Fibroblast of pulmonary artery (primary cell): Measurements from ENCODE around the gene GRP.
"Not testable (repeated sequence)": the region's sequence is repeated elsewhere in the genome, so short reads cannot be mapped to it uniquely, and the experiment has no call there.

Experiments used
- DNase-seq: peaks from one replicate; pipeline ENCODE4 v3.0.0-alpha.2; 2010; ENCODE audit warnings: low read depth
- H3K4me3 ChIP-seq: replicated peaks from 2 replicates; pipeline ENCODE4 v1.5.1; 2011; ENCODE audit warnings: low read depth, mild to moderate bottlenecking, control low read depth, low read length, moderate library complexity
- TF ChIP-seq, protein P1 (sequence below): IDR thresholded peaks from 2 replicates; pipeline ENCODE4 v1.5.1; 2011; ENCODE audit warnings: mild to moderate bottlenecking, control low read depth, low read length, inconsistent platforms; ENCODE audit errors: missing control alignments

GRP gene

GRCh38 chr18:59233017-59233410 lies 13.1 kb downstream of the GRP start:
- TF ChIP-seq, protein P1, sequence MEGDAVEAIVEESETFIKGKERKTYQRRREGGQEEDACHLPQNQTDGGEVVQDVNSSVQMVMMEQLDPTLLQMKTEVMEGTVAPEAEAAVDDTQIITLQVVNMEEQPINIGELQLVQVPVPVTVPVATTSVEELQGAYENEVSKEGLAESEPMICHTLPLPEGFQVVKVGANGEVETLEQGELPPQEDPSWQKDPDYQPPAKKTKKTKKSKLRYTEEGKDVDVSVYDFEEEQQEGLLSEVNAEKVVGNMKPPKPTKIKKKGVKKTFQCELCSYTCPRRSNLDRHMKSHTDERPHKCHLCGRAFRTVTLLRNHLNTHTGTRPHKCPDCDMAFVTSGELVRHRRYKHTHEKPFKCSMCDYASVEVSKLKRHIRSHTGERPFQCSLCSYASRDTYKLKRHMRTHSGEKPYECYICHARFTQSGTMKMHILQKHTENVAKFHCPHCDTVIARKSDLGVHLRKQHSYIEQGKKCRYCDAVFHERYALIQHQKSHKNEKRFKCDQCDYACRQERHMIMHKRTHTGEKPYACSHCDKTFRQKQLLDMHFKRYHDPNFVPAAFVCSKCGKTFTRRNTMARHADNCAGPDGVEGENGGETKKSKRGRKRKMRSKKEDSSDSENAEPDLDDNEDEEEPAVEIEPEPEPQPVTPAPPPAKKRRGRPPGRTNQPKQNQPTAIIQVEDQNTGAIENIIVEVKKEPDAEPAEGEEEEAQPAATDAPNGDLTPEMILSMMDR, result no peak
- DNase-seq, result peak; percentile 7
- no peak overlapping the region for H3K4me3 ChIP-seq

GRCh38 chr18:59238385-59238784 lies 18.4 kb downstream of the GRP start:
- no peak overlapping the region for H3K4me3 ChIP-seq
- DNase-seq, result no peak
- TF ChIP-seq, protein P1, result no peak

DNA sequence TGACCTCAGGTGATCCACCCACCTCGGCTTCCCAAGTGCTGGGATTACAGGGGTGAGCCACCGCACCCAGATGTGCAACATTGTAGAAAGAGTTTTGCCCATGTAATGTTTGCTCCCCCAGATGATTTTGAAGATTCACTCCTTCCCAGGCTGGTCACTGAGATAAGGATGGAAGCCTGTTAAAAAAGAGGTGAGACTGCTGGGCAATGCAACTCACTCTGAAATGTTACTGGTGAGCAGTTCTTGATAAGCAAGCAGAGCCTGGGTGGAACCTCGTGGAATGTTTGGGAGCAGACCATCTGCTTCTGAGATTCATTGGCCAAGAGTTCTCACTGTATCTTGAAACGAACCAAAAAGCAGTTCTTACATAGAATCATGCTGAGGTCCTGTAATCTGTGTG lies 19.7 kb downstream of the GRP start:
- H3K4me3 ChIP-seq, result no peak overlapping the region
- TF ChIP-seq, protein P1, result no peak
- no peak for DNase-seq

- TF ChIP-seq, protein P1, result no peak
- DNase-seq, result no peak
- no peak overlapping the region for H3K4me3 ChIP-seq
These were observed 22.9 kb downstream of the GRP start for GRCh38 chr18:59242906-59243305.

DNA sequence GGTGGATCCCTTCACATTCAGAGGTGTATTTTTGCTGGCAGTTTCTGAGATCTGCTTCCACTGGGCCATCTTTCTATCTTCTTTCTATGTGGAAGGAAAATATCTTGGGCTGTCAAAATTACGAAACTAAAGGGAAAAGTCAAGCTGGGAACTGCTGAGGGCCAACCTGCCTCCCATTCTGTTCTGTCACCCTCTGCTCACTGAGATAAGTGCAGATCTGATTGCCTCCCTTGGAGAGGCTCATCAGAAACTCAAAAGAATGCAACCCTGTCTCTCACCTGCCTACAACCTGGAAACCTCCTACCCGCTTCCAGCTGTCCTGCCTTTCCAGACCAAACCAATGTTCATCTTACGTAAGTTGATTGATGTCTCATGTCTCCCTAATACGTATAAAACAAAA lies 26.8 kb downstream of the GRP start:
- H3K4me3 ChIP-seq, result no peak overlapping the region
- DNase-seq, result no peak
- TF ChIP-seq, protein P1, result no peak

GRCh38 chr18:59249199-59249774 lies 29.3 kb downstream of the GRP start:
- DNase-seq, result peak; percentile 90
- TF ChIP-seq, protein P1, result peak; percentile 82
- H3K4me3 ChIP-seq, result no peak overlapping the region

DNA sequence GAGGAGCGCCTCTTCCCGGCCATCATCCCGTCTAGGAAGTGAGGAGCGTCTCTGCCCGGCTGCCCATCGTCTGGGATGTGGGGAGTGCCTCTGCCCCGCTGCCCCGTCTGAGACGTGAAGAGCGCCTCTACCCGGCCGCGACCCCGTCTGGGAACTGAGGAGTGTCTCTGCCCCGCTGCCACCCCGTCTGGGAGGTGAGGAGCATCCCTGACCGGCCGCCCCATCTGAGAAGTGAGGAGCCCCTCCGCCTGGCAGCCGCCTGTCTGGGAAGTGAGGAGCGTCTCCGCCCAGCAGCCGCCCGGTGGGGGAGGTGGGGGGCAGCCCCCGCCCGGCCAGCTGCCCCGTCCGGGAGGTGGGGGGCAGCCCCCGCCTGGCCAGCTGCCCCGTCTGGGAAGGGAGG lies 35.5 kb downstream of the GRP start:
- H3K4me3 ChIP-seq, DNase-seq: not testable (repeated sequence)

- not testable (repeated sequence) for H3K4me3 ChIP-seq, DNase-seq
These were observed 41.9 kb downstream of the GRP start for GRCh38 chr18:59261842-59262241.

- not testable (repeated sequence) for DNase-seq, H3K4me3 ChIP-seq
These were observed 42.3 kb downstream of the GRP start for GRCh38 chr18:59262243-59262642.
